GM21390 (cell line): Measurements from ENCODE around the gene ZNF627.
A peak's percentile ranks its signal among the peaks of the same experiment; 100 is the strongest.
"Not testable (repeated sequence)": the region's sequence is repeated elsewhere in the genome, so short reads cannot be mapped to it uniquely, and the experiment has no call there.

Experiments used
- ATAC-seq: cut with Tn5 transposase; IDR thresholded peaks from one replicate; pipeline ENCODE4 v1.9.1; 2021; ENCODE audit not compliant: unreplicated experiment

The ZNF627 gene

DNA sequence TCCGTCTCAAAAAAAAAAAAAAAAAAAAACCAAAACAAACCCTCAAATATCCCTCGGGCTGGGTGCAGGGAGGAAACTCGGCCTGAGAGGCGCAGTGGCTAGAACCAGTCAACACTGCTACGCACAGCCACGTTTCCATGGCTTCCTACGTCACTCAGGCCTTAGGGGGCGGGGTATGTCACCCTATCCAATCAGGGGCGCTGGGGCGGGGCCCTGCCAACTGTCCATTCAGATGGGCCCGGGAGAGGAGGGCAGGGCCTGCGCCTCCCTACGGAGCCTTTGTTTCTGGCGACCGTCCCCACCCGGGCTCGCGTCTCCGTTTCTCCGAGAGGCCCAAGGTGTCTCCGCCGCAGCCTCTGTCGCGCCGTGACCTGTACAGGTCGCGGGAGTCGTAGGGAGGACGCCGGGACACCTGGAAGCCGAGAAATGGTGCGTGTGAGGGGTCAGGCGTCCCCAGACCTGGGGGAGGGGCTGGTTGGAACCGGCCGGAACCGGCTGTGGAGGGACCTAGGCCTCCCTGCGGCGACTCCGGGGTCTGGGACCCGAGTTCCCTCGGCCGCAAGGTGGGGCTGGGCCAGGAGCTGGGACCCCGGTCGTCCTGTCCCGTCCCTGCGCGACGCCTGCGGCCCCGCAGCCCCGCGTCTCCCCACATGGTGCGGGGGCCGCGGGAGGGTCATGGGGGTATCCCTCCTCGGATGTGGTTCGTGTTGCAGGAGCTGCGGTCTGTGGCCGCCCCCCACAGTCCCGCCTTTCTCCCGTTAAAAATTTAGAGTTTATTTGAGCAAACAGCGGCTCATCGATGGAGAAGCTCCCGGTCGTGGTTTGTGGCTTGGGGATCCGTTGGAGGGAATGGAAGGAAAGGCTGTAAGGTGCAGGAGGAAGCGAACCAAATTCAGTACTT, at the start of gene ZNF627:
ZNF627 (plus strand) TSS at position 282 of the 901 bp plus-strand sequence; CDS start at position 427, 145 bp downstream.
- ATAC-seq, result peak; percentile 97

DNA sequence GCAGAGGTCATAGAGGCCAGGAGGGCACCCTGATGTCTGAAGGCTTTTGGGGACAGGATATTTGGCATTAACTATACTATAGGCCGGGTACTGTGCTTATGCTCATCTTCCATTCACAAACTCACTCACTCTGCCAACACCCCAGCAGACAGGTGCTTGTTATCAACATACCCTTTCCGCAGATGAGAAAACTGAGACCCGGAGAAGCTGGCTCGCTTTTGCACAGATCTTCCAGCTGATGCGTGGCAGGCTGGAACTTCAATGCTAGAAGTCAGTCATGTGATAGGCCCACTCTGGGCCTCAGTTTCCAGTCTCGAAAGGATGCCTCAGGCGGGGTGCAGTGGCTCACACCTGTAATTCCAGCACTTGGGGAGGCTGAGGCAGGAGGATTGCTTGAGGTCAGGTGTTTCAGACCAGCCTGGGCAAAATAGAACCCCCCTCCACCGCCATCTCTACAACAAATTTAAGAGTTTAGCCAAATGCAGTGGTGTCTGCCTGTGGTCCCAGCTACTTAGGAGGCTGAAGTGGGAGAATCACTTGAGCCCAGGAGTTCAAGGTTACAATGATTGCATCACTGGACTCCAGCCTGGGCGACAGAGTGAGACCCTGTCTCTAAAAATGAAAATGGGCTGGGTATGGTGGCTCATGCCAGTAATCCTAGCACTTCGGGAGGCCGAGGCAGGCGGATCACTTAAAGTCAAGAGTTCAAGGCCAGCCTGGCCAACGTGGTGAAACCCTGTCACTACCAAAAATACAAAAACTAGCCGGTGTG, 49.2 kb upstream of the ZNF627 start:
- ATAC-seq, result no peak

DNA sequence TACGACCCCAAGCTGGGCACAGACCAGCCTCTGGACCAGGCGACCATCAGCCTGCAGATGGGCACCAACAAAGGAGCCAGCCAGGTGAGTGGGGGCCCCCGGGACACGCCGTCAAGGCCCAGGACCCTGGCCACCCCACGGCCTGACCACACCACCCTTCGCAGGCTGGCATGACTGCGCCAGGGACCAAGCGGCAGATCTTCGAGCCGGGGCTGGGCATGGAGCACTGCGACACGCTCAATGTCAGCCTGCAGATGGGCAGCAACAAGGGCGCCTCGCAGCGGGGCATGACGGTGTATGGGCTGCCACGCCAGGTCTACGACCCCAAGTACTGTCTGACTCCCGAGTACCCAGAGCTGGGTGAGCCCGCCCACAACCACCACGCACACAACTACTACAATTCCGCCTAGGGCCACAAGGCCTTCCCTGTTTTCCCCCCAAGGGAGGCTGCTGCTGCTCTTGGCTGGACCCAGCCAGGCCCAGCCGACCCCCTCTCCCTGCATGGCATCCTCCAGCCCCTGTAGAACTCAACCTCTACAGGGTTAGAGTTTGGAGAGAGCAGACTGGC, 47.8 kb upstream of the ZNF627 start:
- ATAC-seq, result no peak

DNA sequence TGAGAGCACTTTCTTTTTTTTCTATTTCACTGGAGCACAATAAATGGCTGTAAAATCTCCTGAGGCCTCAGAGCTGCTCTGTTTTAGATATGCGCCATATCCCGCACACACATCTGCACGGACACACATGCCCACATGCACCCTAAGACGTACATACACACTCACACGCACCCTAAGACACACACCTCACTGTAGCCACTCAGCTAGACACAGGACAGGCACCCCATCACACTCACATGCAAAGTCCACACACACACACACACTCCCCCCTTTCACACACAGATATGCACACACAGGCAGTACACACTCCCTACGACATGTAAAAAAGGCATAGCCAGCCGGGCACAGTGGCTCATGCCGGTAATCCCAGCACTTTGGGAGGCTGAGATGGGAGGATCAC, 47.0 kb upstream of the ZNF627 start:
- ATAC-seq, result no peak

DNA sequence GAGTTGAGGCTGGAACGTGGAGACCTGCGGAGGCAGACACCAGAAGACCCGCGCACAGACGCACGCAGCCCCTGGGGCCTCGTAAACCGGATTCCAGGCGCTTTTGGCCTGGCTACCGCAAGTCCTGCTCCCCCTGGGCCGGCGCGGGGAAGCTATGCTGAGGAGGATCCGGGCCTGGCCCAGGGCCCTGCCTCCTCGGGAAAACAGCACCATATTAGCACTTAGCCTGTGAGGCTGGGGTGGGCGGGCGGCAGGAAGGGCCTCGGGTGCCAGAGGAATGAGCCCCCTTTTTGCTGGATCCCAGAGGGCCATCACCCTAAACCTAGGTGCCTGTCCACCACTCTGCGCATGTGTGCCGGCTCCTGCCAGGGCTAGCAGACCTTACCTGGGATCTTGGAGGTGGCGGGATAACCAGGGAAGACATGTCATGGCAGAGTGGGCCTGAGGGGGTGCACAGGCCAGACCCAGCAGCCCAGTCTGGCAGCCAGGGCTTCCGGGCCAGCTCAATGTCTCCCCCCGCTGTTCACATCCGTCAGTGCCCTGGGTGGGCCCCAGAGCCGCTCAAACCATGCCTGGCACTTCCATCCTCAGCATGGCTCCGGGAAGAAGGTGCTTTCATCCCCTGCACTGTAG, 45.6 kb upstream of the ZNF627 start:
- no peak for ATAC-seq

DNA sequence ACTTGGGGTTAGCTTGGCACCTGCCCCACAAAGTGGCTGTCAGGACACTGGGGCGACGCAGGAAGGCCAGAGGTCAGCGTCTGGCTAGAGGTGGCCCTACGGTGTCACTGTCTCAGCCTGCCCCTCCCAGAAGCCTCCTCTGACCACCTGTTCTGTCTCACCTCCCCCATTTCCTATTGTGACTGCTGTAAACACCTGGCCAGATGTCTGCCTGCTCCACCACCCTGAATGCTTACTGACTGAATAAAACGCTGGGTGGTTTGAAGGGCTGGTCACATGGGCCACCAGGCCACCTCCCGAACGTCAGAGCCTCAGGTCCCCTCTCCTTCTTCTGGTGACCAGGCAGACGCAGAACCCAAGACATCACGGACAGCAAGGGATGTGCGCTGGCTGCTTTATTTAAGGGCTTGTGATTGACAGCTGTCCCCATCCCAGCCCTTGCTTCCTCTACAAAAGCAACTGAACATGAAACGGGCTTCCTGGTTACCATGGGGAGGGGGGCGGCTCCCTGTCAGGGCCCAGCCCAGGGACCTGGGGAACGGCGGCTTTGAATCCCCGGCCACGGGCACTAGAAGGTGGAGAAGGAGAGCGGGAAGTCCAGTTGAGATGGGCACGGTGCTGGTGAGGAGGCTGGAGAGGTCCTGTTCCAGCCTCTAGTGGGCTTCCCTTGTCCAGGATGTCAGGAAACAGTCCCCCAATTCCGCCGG, 44.5 kb upstream of the ZNF627 start:
- no peak for ATAC-seq

DNA sequence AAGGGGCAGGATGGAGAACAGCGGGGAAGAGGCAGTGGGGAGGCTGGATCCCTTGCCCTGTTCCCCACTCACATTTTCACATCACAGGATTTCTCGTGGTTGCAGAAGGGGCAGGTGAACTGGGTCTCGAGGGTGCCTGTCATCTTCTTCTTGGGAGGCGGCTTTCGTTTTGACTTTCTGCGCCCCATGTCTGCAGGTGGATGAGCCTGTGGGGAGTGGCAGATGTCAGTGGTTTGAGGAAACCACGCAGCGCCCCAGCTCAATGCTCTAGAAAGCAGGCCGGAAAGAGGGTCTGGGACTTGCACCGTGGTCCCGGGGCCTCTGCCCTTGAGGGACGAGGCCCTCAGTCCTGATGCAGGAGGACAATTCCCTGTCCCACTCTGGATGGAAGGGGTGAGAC, 43.1 kb upstream of the ZNF627 start:
- no peak for ATAC-seq

DNA sequence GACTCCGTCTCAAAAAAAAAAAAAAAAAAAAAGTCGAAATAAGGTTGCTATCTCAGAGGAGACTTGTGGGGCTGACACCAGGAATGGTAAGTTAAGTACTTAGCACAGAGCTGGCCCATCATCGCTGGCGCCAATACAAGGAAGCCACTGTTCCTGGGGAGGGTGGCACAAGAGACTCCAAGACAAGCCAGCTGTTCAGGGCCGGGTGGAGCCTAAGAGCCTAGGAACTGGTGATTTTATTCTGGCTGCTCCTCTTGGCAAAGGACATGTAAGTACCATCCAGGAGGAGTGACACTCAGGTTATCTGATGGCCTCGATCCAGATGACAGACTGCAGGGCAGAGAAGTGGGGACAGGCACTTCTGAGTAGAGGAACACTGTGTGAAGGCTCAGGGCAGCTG, 42.0 kb upstream of the ZNF627 start:
- no peak for ATAC-seq

DNA sequence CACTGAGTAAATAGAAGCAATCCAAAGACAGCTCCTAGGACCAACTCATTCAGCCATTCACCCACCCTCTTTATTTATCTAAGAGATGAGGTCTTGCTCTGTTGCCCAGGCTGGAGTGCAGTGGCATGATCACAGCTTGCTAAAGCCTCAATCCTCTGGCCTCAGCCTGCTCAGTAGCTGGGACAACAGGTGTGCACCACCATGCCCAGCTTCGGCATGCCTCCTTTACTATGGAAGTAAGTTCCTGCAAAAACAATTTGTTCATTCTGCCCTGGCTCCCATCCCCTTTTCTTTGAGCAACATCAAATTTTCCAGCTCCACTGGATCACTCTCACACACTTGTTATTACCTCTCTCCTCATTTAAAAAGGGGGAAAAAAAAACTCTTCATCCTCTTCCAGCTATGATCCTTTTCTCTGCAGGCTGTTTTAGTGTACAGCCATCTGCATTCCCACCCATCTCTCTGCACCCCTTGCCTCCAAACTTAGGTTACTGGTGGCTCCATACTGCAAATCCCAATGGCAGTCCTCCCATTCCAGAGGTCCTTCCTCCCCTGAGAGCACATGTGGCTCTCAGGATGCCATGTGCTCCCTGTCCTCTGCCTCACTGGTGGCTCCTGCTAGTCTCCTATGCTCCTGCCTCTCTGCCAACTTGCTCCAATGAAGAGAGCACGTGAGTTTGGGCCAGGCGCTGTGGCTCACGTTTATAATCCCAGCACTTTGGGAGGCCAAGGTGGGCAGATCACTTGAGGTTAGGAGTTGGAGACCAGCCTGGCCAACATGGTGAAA, 40.5 kb upstream of the ZNF627 start:
- no peak for ATAC-seq

DNA sequence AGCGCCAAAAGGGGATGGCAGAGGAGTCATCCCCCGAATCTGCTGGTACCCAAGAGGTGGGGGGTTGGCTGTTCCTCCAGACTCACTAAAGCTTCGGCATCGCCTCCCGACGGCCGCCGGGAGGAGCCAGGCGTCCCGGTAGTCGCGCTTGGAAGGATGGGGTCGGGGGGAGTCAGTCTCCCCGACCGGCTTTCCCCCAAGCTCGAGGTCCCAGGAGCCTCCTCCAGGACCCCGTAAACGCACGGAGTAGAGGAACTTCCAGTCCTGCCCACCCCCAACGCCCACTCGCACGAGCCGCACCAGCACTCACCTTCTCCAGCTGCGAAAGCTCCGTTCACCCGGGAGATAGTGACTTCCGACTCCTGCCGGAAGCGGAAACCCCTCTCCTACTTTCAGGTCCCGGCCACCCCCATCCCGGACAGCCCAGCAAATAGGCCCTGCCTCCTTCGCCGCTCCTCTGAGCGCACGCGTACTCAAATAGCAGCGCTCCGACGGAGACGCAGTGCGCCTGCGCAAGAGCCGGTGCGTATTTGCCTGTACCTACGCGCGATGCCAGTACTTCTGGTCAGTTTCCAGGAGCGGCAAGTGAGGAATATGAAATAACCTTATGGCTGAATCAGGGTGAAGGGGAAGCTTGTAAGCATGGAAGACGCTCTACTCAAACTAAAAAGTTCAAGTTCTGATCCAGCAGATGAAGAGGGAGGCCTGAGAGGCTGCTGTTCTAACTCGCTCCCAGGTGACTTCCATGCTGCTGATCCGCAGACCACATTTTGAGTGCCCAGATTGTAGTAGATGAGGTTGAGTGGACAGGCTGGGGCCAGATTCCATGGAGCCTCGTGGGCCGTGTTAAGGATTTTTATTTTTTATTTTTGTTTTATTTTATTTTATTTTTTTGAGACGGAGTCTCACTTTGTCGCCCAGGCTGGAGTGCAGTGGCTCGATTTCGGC, 38.1 kb upstream of the ZNF627 start, which contains the start of gene ELOF1:
ELOF1 (minus strand) TSS at position 350 of the 948 bp plus-strand sequence. CDS start 4,883 bp downstream, outside the sequence.
- ATAC-seq, result peak; percentile 67

DNA sequence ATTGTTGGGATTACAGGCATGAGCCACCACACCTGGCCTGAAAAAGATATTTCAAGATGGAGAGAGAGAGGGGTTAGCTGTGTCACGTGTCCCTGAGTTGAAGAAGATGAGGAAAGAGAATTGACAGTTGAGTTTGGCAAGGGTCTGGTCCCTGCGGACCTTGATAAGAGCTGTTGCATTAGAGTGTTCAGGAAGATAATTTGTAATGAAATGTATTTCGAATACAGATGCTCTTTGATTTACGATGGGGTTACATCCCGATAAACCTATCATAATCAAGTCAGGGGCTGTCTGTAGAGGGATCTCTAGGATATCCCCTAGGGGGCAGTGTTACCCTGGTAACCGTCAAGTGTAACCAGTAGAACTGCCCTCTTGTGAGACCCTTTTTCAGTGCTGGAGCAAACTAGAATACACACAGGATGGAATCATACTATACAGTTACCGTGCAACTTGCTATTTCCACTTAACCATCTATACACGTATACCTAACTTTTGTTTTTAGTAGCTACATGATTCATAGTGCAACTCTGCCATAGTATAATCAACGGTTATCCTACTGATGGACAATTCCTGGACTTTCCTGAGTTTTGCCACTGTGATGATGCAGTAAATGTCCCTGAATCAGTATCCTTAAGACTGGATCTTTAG, 36.8 kb upstream of the ZNF627 start:
- no peak for ATAC-seq

DNA sequence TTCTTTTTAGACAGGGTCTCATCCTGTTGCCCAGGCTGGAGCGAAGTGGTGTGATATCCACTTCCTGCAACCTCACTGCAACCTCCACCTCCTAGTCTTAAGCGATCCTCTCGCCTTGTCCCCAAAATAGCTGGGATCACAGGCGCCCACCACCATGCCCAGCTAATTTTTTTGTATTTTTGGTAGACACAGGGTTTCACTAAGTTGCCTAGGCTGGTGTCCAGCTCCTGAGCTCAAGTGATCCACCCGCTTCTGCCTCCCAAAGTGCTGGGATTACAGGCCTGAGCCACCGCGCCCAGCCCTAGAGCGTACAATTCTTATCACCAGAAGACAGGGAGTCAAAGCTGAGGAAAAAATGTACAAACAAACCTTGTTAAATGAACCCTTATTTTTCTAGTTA, 33.8 kb upstream of the ZNF627 start:
- ATAC-seq, result no peak

DNA sequence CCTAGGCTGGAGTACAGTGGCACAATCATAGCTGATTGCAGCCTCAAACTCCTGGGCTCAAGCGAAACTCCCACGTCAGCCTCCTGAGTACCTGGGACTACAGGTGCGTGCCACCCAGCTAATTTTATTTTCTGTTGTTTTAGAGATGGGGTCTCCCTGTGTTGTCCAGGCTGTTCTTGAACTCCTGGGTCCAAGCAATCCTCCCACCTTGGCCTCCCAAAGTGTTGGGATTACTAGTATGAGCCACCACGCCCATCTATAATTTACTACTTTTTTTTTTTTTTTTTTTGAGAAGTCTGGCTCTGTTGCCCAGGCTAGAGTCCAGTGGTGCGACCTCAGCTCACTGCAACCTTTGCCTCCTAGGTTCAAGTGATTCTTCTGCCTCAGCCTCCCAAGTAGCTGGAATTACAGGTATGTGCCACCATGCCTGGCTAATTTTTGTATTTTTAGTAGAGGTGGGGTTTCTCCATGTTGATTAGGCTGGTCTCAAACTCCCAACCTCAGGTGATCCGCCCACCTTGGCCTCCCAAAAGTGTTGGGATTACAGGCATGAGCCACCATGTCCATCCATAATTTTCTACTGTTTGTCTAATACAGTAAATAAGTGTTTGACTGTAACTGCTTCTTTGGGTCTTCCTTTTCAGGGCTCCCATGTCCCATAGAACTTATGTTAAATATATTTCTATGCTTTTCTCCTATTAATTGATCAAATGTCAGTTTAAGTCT, 33.0 kb upstream of the ZNF627 start:
- ATAC-seq, result not testable (repeated sequence)

DNA sequence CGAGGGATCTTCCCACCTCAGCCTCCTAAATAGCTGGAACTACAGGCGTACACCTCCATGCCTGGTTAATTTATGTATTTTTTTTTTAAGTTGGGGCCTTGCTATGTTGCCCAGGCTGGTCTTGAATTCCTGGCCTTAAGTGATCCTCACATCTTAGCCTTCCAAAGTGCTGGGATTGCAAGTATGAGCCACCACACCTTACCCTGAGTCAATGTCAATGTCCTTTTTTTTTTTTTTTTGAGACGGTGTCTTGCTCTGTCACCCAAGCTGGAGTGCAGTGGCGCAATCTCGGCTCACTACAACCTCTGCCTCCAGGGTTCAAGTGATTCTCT, 31.7 kb upstream of the ZNF627 start:
- not testable (repeated sequence) for ATAC-seq

DNA sequence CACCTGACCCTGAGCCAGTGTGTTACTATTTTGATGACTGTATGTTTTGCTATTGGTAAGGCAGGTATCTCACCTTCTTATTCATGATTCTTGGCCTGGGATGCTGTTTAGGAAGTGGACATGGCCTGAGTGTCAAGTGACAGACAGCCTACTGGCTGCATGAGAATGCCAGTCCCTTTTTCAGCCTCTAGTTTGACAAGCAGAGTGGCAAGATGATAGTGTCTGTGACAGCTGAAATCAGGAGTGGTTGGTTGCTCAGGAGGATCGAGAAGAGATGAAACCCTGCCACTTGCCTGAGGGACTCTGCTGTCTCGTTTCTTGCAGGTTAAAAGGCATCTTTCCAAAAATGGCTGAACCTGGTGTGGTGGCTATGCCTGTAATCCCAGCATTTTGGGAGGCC, 31.1 kb upstream of the ZNF627 start:
- no peak for ATAC-seq

DNA sequence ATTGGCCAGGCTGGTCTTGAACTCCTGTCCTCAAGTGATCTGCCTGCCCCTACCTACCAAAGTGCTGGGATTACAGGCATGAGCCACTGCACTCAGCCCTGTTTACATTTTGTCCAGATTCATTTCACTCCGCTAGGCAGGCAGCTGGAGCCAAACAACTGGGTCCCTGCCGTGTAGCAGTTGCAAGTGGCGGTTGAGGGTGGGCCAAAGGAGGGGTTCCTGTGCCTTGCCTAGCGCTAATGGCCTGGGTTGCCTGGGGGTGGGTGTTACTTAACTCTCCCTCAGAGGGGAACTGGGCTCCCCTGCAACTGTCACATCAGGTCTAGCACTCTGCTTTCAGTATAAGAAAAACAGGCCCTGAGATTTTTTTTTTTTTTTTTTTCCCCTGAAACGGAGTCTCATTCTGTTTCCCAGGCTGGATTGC, 27.2 kb upstream of the ZNF627 start:
- no peak for ATAC-seq

DNA sequence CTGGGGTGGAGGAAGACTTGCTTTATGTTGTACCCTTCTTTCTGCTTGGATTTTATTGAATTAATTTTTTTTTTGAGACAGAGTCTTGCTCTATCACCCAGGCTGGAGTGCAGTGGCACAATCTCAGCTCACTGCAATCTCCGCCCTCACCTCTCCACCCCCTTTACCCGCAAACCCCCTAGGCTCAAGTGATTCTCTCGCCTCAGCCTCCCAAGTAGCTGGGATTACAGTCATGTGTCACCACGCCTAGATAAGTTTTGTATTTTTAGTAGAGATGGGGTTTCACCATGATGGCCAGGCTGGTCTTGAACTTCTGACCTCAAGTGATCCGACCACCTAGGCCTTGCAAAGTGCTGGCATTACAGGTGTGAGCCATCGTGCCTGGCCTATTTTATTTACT, 23.9 kb upstream of the ZNF627 start:
- not testable (repeated sequence) for ATAC-seq

DNA sequence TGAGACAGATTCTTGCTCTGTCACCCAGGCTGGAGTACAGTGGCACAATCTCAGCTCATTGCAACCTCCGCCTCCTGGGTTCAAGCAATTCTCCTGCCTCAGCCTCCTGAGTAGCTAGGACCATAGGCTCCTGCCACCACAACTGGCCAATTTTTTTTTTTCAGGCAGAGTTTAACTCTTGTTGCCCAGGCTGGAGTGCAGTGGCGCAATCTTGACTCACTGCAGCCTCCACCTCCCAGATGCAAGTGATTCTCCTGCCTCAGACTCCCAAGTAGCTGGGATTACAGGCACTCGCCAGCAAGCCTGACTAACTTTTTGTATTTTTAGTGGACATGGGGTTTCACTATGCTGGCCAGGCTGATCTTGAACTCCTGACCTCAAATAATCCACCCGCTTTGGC, 23.5 kb upstream of the ZNF627 start:
- ATAC-seq, result not testable (repeated sequence)
